Spleen (tissue), 7 donors: ENCODE results near the gene FAM53B.

ENCODE experiments used
- POLR2A ChIP-seq, 3 donors: fragments of 450-650 bp; IDR thresholded peaks; one replicate each; pipeline ENCODE4 v1.5.1; 2017; ENCODE audit warnings: antibody characterized with exemption in 3 of 3, mild to moderate bottlenecking in 1 of 3
- POLR2AphosphoS5 ChIP-seq, 3 donors: sonication (generic); formaldehyde crosslinking; IDR thresholded peaks; one replicate each; pipeline ENCODE4 v1.5.1; 2017; ENCODE audit warnings: antibody characterized with exemption in 3 of 3
- TF ChIP-seq, protein P1 (sequence below), 11 experiments: fragments of 200-600 bp in 7 of 11; fragments of 450-650 bp in 4 of 11; sonication (generic) in 4 of 11; IDR thresholded peaks in 8 of 11; conservative IDR thresholded peaks in 3 of 11; 1 replicate in 7 of 11; 2 replicates in 4 of 11; pipeline versions ENCODE4 v1.4.0 to v1.8.0; 2016 to 2021; ENCODE audit warnings: antibody characterized with exemption in 11 of 11, inconsistent platforms in 4 of 11, mild to moderate bottlenecking in 1 of 11
- donor health status: DM: no; HTN: no; CAD: no; lungs with moderate emphysema.
- donor health status: DM: no; HTN: no; CAD: no.
- donor health status: DM: no; HTN: no; CAD: no.

- TF ChIP-seq POLR2A (IDR thresholded peaks at IDR 0.05) (no peak), POLR2AphosphoS5 (IDR thresholded peaks at IDR 0.05) (peak in 2 of 3 donors; percentile 3 to 41)
- TF ChIP-seq, protein P1, sequence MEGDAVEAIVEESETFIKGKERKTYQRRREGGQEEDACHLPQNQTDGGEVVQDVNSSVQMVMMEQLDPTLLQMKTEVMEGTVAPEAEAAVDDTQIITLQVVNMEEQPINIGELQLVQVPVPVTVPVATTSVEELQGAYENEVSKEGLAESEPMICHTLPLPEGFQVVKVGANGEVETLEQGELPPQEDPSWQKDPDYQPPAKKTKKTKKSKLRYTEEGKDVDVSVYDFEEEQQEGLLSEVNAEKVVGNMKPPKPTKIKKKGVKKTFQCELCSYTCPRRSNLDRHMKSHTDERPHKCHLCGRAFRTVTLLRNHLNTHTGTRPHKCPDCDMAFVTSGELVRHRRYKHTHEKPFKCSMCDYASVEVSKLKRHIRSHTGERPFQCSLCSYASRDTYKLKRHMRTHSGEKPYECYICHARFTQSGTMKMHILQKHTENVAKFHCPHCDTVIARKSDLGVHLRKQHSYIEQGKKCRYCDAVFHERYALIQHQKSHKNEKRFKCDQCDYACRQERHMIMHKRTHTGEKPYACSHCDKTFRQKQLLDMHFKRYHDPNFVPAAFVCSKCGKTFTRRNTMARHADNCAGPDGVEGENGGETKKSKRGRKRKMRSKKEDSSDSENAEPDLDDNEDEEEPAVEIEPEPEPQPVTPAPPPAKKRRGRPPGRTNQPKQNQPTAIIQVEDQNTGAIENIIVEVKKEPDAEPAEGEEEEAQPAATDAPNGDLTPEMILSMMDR (IDR thresholded peaks at IDR 0.05 in 8 of 11, conservative IDR thresholded peaks at IDR 0.05 in 3 of 11) = no peak
Observed at GRCh38 chr10:124642088-124642710, 102.0 kb downstream of the FAM53B start.
